GM19351 (cell line): Measurements from ENCODE around the gene EHBP1L1.

Source experiments
- ATAC-seq: cut with Tn5 transposase; IDR thresholded peaks from one replicate; pipeline ENCODE4 v1.9.1; 2021; ENCODE audit warnings: mild to moderate bottlenecking, moderate library complexity; ENCODE audit not compliant: unreplicated experiment

Gene EHBP1L1

DNA sequence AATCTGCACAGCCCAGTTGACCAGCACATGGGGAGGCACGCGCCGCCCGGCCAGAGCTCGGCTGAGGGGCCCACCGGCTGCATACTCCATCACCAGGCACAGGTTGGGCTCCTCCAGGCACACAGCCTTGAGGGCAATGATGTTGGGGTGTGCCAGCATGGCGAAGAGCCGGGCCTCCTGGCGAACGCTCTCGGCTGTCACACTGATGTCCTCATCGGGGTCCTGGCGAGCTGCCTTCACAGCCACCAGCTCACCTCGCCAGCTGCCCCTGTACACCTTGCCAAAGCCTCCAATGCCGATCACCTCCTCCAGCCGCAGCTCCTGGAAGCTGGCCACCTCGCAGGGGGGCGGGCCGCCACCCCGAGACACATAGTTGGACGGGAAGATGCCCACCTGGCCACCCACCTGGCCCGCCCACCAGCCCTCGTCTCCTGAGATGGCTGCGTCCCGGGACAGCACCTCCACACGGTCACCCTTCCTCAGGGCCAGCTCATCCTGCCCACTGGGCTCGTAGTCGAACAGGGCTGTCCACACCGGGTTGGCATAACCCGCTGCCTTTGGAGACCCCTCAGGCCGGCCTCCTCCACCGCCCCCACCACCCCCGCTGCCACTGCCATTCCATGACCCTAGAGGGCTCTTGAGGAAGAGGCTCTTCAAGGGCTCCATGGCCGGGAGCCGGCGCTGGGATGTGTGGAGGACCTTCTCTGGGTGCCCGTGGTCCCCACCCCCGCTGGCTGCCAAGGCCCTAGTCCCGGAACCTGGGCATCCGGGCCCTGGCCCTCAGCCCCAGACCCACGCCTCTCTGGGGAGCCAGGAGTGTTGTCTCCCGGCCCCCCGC lies 37.5 kb downstream of the EHBP1L1 start:
- no peak for ATAC-seq

DNA sequence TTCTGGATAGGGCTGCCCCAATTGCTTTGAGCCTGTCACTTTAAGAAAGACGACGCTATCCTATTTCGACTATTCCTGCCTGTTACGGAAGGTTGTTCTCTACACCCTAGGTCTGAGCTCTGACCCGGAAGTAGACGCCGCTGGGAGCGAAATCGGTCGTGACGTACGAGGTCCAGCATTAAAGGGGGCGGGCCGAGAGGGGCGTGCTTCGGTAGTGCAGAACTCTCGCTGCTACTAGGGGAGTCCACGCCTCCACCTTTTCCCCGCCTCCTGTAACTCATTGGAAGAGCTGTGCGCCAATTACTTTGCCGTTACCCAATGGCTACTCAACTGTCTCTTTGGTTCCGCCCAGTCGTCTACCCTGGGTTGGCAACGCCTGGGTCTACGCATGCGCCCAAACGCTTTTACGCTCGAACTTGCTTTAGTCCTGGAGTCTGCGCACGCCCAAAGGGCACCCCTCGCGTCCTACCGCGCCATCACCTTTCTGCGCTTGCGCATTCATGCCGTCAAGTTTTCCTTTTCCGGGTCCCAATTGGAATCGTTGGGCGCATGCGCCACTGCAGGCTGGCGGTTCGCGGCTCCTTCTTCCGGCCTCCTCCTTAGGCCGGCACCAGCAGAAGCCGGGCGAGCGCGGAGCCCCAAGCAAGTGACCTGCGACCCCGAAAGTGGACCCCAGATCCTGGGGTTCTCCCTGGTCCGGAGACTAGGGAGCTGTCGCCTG lies 39.5 kb downstream of the EHBP1L1 start, which contains the start of gene PCNX3:
Gene PCNX3 (plus strand): TSS at position 548 of the 721 bp plus-strand sequence. CDS start 536 bp downstream, outside the sequence.
- peak; percentile 85 for ATAC-seq

DNA sequence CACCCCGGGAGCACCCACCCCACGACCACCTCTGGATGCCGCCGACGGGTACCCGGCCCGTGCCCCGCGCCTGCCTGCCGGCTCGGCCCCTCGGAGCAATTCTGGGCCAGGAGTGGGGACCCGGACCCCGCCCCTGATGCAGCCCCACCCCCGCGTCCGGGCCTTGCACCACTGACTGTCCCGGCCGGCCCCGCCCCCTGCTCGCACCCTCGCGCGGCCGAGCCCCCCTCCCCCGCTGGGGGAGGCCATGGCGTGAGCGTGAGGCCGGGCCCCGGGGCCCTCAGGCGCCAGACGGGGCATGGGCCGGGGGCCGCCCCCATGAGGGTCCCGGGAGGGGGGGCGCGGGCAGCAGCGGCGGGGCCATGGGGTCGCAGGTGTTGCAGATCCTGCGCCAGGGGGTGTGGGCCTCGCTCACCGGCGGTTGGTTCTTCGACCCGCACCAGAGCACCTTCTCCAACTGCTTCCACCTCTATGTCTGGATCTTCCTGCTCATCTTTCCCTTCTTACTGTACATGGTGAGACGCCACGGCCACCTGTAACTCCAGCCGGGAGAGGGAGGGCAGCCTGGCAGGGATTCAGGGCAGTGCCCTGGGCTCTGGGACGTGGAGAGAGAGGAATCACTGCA lies 40.2 kb downstream of the EHBP1L1 start:
- ATAC-seq = no peak

DNA sequence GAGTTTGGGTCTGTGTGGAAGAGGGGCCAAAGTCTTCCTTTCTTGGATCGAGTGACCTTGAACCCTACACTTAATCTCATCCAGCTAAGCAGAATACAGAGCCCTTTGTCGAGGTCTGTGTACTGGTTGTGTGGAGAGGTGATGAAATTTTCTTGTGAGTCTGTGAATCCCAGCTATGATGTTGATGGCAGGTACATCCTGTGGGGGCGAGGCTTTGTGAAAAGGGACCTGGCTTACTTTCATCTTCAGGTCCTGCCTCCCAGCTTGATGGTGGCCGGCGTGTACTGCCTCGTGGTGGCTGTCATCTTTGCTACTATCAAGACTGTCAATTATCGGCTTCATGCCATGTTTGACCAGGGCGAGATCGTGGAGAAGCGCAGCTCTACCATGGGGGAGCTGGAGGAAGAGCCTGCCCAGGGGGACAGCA lies 40.7 kb downstream of the EHBP1L1 start:
- ATAC-seq = no peak

DNA sequence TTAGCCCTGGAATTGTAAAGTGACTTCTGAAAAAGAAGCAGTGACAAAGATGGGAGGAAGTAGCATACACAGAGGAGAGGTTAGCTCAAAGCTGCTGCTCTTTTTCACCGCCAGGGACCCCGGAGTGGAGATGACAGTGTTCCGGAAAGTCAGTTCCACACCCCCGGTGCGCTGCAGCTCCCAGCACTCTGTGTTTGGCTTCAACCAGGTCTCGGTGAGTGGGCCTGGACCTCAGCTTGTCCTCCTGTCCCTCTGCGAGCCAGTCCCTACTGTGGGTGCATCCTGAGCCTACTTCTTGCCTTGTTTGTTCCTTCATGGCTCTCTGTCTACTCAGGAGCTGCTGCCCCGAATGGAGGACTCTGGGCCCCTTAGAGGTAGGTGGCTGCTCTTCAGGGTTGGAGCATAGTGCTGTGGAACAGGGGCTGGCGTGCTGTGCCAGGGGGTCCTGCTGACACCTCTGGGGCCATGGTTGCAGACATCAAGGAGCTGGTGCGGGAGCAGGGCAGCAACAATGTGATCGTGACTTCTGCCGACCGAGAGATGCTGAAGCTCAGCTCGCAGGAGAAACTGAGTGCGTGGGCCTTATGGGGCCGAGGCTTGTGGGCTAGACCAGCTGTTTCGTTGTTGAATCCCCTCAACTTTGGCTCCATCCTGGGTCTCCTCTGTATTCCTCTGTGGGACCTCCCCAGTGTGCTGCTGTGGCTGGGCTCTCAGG lies 41.4 kb downstream of the EHBP1L1 start:
- no peak for ATAC-seq

DNA sequence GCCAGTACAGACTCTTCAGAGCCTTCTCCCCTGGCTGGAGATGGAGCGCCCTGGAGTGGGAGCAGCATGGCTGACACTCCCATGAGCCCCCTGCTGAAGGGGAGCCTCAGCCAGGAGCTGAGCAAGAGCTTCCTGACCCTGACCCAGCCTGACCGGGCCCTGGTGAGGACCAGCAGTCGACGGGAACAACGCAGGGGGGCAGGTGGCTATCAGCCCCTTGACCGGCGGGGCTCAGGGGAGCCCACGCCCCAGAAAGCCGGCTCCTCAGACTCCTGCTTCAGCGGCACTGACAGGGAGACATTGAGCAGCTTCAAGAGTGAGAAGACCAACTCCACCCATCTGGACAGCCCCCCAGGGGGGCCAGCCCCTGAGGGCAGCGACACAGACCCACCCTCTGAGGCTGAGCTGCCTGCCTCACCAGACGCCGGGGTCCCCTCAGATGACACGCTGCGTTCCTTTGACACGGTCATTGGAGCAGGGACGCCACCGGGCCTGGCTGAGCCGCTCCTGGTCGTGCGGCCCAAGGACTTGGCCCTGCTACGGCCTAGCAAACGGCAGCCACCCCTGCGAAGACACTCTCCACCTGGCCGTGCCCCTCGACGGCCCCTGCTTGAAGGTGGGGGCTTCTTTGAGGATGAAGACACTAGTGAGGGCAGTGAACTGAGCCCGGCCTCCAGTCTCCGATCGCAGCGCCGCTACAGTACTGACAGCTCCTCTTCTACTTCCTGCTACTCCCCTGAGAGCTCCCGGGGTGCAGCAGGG lies 42.3 kb downstream of the EHBP1L1 start:
- no peak for ATAC-seq

DNA sequence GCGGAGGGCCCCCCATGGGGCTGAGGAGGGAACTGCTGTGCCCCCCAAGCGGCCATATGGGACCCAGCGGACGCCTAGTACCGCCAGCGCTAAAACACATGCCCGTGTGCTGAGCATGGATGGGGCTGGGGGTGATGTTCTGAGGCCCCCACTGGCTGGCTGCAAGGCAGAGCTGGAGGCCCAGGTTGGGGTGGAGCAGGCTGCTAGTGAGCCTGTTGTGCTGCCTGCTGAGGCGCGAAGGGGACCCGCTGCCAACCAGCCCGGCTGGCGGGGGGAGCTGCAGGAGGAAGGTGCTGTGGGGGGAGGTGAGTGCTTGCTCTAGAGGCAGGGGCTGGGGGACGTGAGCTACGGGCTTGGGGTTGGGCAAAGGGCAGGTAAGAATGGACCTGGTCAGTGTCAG lies 42.9 kb downstream of the EHBP1L1 start:
- no peak for ATAC-seq

DNA sequence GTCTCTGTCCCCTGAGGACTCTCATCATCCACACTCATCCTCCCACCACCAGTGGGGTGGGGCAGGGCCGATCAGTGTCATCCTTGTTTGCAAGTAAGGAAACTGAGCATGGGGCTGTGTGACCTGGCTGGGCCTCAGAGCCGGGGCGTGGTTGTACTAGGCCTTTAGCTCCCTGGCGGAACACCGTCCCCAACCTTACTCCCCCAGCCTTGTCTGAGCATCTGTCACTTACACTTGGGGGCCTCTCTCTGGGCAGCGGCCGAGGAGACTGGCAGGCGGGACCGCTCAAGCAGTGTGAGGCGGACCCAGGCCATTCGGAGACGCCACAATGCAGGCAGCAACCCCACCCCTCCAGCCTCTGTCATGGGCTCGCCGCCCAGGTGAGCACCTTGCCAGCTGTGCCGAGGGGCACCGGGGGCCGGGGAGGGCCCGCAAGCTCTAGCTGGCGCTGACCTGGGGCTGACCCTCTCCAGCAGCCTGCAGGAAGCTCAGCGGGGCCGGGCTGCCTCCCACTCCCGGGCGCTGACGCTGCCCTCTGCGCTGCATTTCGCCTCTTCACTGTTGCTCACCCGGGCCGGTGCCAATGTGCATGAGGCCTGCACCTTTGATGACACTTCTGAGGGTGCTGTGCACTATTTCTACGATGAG lies 43.6 kb downstream of the EHBP1L1 start:
- ATAC-seq = no peak

DNA sequence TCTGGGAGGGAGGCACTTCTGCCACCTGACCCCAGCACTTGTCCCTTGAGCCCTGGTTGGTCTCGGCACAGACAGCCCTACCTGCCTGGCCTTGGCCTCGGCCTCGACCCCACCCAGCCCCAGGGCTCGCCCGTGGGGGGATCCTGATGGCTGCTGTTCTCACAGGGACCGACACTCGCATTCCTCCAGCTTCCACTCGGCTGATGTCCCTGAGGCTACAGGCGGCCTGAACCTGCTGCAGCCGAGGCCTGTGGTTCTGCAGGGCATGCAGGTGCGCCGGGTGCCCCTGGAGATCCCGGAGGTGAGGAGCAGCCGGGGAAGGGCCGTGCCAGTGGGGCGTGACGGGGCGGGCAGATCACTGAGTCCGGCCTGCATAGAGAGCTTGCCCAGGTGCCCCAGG lies 44.8 kb downstream of the EHBP1L1 start:
- no peak for ATAC-seq

DNA sequence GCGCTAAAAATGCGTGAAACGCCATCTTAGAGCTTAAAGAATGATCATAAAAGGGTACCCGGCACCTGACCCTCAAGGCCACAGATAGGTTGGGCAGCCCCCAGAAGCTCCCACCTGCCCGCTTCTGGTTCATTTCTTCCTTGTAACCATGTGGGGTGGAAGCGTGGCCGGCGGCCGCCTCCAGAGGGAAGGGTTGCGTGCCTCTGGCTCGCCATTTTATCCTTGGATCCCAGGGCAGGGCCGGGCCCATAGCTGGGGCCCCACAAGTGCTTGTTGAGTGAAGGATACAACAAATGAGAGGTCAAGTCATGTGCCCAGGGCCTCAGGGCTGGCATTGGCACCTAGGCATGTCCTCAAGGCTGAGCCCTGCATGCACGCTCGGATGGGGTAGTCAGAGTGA lies 45.6 kb downstream of the EHBP1L1 start:
- no peak for ATAC-seq

DNA sequence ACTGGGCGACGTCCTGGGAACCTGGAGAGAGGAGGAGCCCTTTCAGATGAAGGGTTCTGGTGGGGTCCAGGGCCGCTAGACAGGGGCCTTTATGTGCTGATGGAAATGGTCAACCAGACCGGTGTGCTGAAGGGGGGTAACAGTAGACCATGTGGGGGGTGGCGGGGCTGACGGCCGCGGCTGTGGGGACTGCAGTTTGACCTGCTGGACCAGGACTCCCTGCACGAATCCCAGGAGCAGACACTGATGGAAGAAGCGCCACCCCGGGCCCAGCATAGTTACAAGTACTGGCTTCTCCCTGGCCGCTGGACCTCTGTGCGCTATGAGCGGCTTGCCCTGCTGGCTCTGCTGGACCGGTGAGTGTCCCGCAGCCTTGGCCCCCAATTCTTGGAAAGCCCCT lies 46.2 kb downstream of the EHBP1L1 start:
- ATAC-seq = no peak

DNA sequence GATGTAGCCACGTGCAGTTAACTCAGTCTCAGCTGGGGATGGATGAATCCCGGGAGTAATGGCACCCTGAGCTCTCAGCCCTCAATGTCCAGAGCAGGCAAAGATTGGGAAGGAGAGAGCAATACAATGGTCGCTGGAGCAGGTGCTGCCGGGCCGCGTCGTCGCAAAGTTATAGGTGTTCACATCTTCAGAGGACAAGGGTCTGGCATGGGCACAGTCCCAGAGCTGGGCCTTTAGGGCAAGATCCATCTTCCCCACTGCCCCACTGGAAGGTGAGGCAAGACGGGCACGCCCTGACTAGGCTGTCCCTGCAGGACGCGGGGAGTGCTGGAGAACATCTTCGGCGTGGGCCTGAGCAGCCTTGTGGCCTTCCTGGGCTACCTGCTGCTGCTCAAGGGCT lies 47.3 kb downstream of the EHBP1L1 start:
- no peak for ATAC-seq

DNA sequence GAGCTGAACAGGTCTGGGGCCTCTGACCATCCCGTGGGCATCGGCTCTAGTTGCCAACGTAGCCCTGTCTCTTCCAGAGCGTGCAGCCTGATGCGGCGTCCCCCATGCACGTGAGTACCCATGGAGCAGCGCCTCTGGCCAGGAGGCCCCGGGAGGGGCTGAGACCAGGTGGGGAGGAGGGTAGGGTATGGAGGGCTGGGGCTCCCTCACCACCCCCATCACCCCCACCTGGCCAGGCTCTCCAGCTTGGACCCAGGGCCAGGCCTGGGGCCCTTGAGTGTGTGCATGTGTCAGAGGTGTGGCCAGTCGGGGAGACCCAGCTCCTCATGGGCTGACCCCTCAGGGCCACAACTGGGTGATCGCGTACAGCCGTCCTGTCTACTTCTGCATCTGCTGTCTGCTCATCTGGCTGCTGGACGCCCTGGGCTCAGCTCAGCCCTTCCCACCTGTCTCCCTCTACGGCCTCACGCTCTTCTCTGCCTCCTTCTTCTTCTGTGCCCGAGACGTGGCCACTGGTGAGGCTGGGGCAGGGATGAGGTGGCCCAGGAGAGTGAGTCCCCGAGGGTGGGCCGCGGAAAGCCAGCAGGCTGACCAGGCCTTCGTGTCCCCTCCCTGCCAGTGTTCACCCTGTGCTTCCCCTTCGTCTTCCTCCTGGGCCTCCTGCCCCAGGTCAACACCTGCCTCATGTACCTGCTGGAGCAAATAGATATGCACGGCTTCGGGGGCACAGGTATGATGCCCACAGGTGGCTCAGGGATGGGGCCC lies 48.2 kb downstream of the EHBP1L1 start:
- no peak for ATAC-seq

DNA sequence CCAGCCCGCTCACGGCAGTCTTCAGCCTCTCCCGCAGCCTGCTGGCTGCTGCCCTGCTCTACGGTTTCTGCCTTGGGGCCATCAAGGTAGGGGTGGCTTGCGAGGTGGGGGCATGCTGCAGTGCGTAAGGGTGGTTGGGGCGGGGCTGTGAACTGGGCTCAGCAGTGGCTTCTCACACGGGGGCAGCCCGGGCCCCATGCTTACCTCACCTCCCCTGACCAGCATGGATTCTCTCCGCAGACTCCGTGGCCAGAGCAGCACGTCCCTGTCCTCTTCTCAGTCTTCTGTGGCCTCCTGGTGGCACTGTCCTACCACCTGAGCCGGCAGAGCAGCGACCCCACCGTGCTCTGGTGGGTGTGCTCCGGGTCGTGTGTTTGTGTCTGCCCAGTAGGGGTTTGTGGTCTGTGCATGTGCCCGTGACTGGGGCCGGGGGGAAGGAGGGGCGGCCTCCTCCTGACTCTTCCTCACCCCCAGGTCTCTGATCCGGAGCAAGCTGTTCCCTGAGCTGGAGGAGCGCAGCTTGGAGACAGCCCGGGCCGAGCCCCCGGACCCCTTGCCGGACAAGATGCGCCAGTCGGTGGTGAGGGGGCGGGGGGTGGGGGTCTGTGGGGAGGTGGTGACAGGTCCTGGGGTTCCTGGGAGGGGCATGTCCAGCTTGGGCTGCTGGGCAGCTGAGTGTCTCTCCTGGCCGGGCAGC lies 49.2 kb downstream of the EHBP1L1 start:
- no peak for ATAC-seq

DNA sequence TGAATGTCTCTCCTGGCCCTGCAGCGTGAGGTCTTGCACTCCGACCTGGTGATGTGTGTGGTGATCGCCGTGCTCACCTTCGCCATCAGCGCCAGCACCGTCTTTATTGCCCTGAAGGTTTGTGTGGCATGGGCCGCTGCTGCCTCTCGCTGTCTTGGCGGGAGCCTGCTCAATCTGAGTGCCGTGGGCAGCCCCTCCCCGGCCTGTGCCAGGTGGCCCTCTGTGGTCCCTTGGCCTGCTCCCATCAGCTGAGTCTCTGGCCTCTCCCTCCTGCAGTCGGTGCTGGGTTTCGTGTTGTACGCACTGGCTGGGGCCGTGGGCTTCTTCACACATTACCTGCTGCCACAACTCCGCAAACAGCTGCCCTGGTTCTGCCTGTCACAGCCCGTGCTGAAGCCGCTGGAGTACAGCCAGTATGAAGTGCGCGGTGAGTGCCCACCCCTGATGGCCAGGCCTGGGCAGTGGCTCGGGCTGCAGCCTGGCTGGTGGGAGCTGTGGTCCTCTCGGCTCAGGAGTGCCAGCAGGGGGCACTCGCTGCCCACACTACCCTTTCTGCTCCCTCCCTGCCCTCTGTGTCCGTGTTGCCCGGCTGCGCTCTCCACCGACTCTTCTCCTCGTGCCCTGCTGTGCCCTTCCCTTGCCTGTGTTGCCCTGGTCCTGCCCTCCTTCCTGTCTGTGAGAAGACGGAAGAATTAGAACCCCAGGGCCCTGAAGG lies 49.9 kb downstream of the EHBP1L1 start:
- ATAC-seq = no peak

DNA sequence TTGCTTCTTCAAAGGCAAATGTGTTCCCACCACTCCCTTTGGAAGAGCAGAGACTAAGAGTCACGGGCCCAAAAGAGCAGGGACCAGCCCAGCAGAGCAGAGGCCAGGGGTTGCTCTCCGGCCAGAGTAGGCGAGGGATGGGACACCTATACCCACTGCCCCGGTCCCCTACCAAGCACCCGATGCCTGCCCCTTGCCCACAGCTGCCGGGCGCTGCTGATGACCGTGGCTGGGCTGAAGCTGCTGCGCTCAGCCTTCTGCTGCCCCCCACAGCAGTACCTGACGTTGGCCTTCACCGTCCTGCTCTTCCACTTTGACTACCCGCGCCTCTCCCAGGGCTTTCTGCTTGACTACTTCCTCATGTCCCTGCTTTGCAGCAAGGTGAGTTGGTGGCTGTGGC lies 51.3 kb downstream of the EHBP1L1 start:
- ATAC-seq = no peak

DNA sequence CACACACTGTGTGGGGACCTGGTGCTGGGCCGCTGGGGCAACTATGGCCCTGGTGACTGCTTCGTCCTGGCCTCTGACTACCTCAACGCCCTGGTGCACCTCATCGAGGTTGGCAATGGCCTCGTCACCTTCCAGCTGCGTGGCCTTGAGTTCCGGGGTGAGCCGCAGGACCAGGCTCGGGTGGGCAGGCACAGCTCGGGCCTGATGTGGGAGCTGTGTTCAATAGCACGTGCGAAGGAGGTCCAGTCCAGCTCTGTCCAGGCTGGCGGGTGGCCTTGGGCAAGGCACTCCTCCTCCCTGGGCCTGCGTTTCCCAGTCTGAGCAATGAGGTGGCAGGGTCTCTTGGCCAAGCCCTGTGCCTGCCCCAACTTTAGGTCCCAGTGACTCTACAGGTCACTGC lies 53.7 kb downstream of the EHBP1L1 start:
- ATAC-seq = no peak

DNA sequence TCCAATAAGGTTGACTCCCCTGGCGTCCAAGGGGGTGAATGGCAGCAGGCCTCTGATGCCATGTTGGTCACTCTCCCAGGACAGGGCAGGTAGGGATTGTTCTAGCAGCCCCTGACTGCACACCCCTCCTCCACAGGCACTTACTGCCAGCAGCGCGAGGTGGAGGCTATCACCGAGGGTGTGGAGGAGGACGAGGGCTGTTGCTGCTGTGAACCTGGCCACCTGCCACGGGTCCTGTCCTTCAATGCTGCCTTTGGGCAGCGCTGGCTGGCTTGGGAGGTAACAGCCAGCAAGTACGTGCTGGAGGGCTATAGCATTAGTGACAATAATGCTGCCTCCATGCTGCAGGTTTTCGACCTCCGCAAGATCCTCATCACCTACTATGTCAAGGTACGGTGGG lies 54.4 kb downstream of the EHBP1L1 start:
- ATAC-seq = no peak
